NCI-H2081 (cell line): Measurements from ENCODE around the gene SFXN5.

Experiments used
- DNase-seq, 2 experiments: peaks; one replicate each; lab custom pipeline; 2025; lab: John Stamatoyannopoulos, UW

SFXN5 gene

DNA sequence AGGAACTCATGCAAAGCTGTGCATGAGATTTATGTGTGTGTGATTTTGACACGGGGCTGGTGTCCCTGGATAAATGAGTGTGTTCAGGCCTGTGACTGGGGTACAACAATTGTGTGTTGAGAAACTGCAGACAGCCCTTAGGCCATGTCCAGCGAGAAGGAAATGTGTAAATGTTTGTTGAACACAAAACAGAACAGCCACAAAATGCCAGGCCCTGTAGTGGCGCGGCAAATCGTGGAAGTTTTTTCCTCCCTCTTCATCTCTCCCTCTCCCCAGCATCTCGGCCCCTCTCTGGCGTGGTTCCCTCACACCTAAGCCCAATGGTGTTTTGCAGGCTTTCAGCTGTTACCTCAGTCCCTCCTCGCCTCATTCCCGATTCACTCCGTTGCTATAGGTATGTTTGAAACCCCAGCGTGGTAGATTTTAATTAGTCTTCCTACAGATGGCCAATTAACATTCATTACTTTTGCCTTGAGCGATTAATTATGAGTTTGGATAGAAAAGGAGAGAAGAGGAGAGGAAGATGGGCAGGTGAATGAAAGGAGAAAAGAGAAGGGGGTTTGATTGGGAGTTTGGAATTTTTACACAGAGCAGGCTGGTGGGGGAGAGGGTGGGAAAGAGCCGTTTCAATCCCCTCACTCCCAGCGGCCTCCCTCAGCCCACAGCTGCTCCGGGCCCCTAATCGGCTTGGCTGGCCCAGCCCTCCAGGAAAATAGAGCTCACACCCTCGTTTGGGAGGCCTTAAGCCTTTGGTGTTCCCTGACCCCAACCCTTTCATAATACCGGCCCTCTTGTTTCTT is 173.5 kb downstream of the SFXN5 start:
- no peak for DNase-seq

DNA sequence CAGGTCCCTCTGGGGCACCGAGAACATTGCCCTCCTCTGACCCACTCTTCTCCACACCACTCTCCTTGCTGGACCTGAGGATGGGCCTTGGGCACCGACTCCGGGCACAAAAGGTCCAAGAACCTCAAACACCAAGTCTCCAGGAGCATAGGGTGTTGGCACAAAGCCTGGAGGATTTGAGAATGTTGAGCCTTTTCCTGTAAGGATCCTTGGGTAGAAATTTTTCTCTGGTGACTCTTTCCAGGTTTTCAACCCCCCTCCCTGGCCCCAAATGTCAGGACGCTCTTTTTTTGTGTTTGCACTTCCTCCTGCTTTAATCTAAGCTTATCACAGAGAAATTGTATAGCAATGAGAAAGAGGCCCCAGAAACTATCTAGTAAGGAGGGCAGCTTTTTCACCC is 175.1 kb downstream of the SFXN5 start:
- DNase-seq, result no peak

DNA sequence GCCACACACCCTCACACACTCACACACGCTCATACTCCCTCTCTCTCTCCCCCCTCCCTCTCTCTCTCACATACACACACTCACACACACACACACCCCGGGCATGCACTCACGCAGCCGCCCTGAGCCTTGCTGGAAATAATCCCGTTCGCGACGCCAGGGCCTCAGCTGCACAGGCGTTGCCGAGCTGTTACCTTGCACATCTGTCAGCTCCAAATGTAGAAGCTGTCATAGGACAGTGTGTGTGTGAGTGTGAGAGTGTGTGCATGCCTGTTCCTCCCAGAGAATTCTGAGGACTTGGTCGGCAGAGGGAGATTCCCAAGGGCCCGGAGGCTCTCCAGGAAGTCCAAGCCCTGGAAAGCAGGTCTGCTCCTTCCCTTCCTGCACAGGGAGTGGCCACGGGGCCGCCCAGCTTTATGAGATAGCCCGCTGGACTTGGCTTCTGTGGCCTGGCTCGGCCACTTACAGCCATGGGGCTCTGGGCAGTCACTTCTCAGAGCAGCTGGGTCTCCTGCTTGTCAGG is 175.7 kb downstream of the SFXN5 start:
- no peak for DNase-seq

DNA sequence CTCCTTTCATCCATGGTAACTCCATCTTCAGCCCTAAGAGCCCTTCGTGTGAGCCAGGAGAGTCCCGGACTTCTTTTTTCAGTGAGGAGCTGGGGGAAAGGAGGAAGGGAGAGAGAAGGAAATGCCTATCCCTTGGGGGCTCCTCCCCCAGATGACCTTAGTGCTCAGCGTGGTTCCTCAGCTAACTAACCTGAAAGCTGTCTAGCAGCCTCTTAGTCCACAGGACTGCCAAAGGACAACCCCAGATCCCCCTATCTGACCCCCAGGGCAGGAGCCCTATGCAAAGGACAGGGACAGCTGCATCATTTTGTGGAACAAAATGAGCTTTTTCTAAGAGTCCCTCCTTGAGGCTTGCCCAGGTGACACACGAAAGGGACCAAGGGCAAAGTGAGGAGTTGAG is 176.4 kb downstream of the SFXN5 start:
- no peak for DNase-seq

DNA sequence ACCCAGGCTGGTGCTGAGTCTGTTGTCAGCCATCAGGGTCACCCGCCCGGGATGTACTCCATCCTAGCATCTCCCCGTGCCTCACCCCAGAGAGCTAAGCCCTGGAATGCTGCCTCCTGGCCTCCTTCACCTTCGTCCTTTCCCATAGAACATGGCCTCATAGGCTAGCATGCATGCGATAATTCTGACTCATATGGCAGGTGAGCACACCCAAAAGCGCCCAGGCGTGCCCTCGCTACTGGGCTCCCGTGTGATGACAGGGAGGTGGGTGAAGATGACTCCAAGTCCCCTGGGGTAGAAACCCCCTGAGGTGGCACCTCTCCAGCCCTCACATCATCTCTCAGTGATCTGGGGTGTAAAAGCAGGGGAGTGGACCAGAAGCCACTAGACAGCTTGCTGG is 177.0 kb downstream of the SFXN5 start:
- DNase-seq, result no peak

DNA sequence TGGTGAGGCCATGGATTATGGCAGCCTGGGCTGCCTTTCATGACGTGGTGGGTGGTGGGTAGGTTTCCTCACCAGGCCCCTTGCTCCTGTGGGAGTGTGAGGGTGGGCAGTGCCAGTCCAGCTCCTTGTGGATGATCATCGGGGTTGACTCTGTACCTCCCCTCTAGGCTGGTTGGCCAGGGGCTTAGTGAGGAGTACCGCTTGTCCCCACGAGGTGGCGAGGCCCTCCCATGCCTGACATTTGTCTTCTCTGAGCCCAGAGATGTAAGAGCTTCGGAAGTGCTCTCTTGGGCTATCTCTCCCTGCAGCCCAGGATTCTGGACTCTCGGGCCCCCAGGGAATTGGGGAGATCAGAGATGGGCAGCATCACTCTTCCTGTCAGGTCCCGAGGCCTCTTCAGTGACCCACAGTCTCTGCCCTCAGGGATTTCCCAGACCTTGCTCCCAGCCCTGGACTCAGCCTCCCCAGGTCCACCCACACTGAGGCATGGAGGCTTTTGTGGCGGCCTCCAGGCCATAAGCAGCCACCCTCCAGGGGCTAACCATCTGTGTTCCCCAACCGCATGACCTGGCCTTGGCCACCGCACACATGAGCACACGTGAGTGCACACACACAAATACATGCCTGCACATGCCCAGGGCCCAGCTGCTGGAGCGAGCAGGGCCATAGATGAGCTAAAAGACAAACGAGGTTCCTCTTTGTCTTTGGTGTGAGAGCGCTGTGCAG is 177.8 kb downstream of the SFXN5 start:
- DNase-seq, result peak; percentile 19 to 20

DNA sequence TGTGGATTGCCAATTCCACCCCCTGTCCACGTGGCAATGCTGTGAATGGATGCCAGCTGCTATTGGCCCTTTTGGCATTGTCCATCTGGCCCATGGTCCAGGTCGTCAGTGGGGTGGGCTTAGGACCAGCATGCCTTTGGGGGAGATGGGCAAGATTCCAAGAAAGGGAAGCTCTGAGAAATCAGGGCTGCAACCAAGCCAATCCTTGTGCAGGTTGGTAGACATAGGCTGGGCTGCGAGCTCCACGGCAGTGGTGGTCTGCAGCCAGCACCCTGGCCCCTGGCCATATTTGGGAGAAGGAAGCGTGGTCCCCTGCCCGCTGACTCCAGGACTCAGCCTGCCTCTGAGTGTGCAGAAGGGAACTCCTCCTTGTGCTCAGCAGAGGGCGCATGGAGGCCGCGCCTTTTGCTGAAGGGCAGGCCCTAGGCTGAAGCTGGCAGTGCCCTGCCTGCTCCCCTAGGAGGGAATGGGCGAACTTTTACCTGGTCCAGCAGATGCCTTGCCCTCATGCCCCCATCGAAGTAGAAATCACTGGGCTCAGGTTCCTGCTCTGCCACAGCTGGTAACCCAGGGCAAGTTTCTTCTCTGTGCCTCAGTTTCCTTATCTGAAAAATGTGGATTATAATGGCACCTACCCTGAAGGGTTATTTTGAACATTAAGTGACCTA is 178.9 kb downstream of the SFXN5 start:
- peak; percentile 24 to 30 for DNase-seq
